HG03575 (cell line): ENCODE data around the gene RTN4RL2.
A peak's percentile ranks its signal among the peaks of the same experiment; 100 is the strongest.

Experiments used
- ATAC-seq: cut with Tn5 transposase; IDR thresholded peaks from one replicate; pipeline ENCODE4 v1.9.1; 2021; ENCODE audit not compliant: unreplicated experiment, insufficient number of reproducible peaks, low FRiP score; ENCODE audit errors: extremely low read depth

RTN4RL2 gene

GRCh38 chr11:57490456-57491248, 30.3 kb downstream of the RTN4RL2 start:
- ATAC-seq: no peak

GRCh38 chr11:57491371-57492061, 31.2 kb downstream of the RTN4RL2 start:
- no peak for ATAC-seq

- no peak for ATAC-seq
Observed at GRCh38 chr11:57493507-57494503, 33.5 kb downstream of the RTN4RL2 start.

- ATAC-seq: no peak
Observed at GRCh38 chr11:57496109-57496820, 35.9 kb downstream of the RTN4RL2 start.

- no peak for ATAC-seq
Observed at GRCh38 chr11:57497303-57498247, 37.2 kb downstream of the RTN4RL2 start.

- no peak for ATAC-seq
Observed at GRCh38 chr11:57498540-57498939, 38.2 kb downstream of the RTN4RL2 start.

- peak; percentile 98 for ATAC-seq
Observed at GRCh38 chr11:57499413-57499982, 39.2 kb downstream of the RTN4RL2 start.

- no peak for ATAC-seq
Observed at GRCh38 chr11:57499983-57500461, 39.7 kb downstream of the RTN4RL2 start.

GRCh38 chr11:57500515-57500914, 40.2 kb downstream of the RTN4RL2 start:
- ATAC-seq: no peak

GRCh38 chr11:57500926-57501325, 40.6 kb downstream of the RTN4RL2 start:
- no peak for ATAC-seq

- no peak for ATAC-seq
Observed at GRCh38 chr11:57501953-57502352, 41.6 kb downstream of the RTN4RL2 start.

GRCh38 chr11:57502376-57502775, 42.0 kb downstream of the RTN4RL2 start:
- ATAC-seq: no peak

GRCh38 chr11:57502870-57503269, 42.5 kb downstream of the RTN4RL2 start:
- no peak for ATAC-seq

- no peak for ATAC-seq
Observed at GRCh38 chr11:57504511-57504910, 44.2 kb downstream of the RTN4RL2 start.

- ATAC-seq: no peak
Observed at GRCh38 chr11:57506522-57506921, 46.2 kb downstream of the RTN4RL2 start.

- ATAC-seq: no peak
Observed at GRCh38 chr11:57508341-57509170, 48.2 kb downstream of the RTN4RL2 start.
